T47D (cell line): ENCODE measurements around the gene KRTAP10-12.
A peak's percentile ranks its signal among the peaks of the same experiment; 100 is the strongest.

ENCODE experiments used
- DNase-seq, 2 experiments: peaks; one replicate each; pipeline versions ENCODE4 v3.0.0 to v3.0.0-alpha.2; 2011 to 2012; ENCODE audit warnings: low read depth in 1 of 2, low spot score in 1 of 2
- JUND ChIP-seq: IDR thresholded peaks from 2 replicates; pipeline ENCODE4 v1.6.1; 2012; ENCODE audit warnings: low read depth
- in situ Hi-C: cut with HindIII; loops from 2 replicates; pipeline ENCODE4 v1.10.0; 2016; ENCODE audit warnings: low sequenced_read_pairs, low pct_unique_long_range_greater_than_20kb

Gene KRTAP10-12

DNA sequence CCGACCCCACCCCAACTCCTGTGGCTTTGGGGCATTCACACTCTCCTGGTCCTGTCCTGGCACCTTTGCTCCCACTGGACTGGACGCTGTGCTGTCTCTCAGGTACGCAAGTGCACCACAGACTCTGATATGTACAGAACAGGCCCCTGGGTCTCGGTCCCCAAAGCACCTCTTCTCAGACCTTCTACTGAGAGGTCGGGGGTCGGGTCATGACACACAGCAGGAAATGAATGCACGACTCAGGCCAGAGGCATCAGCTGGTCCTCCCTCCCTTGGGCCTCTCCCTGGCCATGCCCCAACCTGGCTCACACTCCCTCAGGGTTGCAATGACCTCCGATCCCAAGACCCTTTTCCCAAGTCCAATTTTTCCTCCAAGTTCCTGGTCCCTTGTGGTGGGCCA lies 1.8 kb upstream of the KRTAP10-12 start:
- no peak for TF ChIP-seq JUND
- in situ Hi-C loops, result no loop called here
- no peak for DNase-seq

DNA sequence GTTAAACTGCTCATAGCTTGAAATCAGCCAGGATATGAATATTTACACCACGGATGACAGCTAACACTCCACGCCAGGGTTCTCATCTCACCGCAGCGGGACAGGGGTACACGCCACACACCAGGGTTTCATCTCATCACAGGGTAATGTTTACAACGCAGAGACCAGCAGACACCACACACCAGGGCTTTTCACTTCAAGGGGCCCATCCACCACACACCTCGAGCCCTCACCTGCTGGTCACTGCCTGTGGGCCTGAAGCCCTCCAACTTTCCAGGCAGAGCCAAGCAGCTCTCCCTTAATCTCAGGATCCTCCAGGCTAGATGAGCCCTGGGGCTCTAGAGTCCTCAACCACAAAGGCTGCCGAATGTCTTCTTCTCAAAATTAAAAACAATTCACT lies 1.3 kb upstream of the KRTAP10-12 start:
- DNase-seq, result no peak
- TF ChIP-seq JUND, result no peak
- in situ Hi-C loops, result no loop called here

GRCh38 chr21:44696572-44696971 lies 400 bp upstream of the KRTAP10-12 start:
- no peak for TF ChIP-seq JUND
- DNase-seq, result no peak
- in situ Hi-C loops, result no loop called here

- in situ Hi-C loops, result no loop called here
- no peak for TF ChIP-seq JUND
- no peak for DNase-seq
These were observed 1.1 kb downstream of the KRTAP10-12 start for GRCh38 chr21:44697811-44698734.

GRCh38 chr21:44699502-44700001 lies 2.6 kb downstream of the KRTAP10-12 start:
- DNase-seq, result no peak
- TF ChIP-seq JUND, result no peak
- in situ Hi-C loops, result no loop called here

DNA sequence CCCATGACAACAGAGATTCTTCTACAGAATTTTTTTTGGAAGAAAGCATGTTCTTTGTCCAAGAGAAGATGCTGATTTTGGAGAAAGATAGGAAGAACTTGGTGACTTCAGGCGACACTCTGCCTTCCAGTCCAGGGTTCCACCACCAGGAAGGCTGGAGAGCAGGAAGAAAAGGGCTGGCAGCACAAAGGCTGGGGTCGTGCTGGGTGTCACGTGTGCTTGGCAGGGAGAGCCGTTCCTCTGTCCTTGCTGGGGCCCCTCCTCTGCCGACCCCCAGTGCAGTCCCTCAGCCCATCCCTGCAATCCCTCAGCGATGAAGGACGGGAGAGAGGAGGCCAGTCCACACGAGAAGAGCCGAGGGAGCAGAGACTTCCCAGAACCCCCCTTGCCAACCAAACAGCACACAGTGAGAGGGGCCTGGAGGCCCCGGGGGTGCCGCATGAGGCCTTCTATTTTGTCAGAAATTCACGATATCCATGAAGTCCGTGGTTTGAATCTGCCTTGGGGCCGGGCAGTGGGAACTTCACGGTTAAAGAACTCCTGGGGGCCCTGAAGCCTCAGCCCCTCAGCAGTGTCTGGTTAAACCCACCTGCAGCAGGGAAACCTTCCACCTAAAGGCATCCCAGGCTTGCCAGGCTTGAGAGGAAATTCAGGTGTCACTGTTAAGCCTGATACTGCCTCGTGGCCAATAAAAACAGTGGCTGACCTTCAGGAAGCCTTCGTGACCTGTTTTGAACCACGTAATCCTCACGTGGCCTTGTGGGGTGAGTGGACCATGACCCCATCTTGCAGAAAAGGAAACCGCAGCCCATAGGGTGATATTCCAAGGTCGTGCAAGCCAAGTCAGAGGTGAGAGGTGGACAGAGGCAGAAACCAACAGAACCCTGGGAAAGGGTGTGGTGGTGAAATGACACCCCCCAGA lies 3.4 kb downstream of the KRTAP10-12 start:
- in situ Hi-C loops, result no loop called here
- DNase-seq, result no peak
- no peak for TF ChIP-seq JUND

DNA sequence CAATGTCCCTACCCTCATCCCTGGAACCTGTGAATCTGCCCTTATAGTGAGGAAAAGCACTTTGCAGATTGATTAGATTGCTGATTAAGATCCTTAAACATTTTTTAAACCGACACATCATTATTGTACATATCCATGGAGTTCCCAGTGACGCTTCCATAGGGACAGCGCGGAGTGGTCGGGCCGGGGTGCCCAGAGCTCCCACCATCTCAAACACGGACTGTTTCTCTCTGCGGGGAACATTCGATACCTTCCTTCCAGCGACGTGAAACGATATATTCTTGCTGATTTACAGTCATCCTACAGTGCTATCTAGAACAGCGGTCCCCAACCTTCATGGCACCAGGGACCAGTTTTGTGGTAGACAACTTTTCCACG lies 4.0 kb downstream of the KRTAP10-12 start:
- no peak for TF ChIP-seq JUND
- DNase-seq, result no peak

DNA sequence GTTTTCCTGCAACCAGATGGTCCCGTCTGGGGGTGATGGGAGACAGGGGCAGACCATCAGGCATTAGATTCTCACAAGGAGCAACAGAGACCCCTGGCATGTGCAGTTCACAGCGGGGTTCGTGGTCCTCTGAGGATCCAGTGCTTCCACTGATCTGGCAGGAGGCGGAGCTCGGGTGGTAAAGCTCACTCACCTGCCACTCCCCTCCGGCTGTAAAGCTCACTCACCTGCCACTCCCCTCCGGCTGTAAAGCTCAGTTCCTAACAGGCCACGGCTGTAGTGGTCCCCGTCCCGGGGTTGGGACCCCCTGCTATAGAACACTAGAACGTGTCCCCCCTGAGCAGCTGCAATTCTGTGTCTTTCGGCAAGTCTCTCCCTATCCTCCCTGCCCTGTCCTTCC lies 4.6 kb downstream of the KRTAP10-12 start:
- DNase-seq, result no peak
- no peak for TF ChIP-seq JUND
- in situ Hi-C loops, result no loop called here

More for the DNA sequence above, 4.0 kb downstream of the KRTAP10-12 start:
- in situ Hi-C loops, result no loop called here

DNA sequence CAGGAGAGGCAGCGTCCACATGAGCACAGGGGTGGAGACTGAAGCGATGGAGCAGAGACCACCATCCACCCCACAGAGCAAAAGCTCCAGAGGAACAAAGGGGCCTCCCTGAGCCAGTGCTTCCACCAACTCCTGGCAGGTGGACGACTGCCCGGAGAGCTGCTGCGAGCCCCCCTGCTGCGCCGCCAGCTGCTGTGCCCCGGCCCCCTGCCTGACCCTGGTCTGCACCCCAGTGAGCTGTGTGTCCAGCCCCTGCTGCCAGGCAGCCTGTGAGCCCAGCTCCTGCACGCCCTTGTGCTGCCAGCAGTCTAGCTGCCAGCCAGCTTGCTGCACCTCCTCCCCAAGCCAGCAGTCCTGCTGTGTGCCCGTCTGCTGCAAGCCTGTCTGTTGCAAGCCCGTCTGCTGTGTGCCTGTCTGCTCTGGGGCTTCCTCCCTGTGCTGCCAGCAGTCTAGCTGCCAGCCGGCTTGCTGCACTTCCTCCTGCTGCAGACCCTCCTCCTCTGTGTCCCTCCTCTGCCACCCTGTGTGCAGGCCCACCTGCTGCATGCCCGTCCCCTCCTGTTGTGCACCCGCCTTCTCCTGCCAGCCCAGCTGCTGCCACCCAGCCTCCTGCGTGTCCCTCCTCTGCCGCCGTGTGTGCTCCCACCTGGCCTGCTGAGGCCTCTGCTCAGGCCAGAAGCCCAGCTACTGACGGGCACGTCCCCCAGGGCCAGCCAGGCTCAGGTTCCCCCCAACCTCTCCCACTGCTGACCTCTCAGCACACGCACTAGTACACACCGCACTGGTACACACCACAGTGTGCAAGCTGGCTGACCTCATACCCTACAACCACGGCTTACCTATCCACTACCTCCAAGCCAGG lies 5.4 kb downstream of the KRTAP10-12 start:
- TF ChIP-seq JUND, result no peak
- in situ Hi-C loops, result no loop called here
- no peak for DNase-seq

- no peak for DNase-seq
- in situ Hi-C loops, result no loop called here
- TF ChIP-seq JUND, result no peak
These were observed 6.2 kb downstream of the KRTAP10-12 start for GRCh38 chr21:44702973-44703730.

- DNase-seq, result peak in 1 of 2 experiments; percentile 23
- TF ChIP-seq JUND, result no peak
- in situ Hi-C loops, result no loop called here
These were observed 7.0 kb downstream of the KRTAP10-12 start for GRCh38 chr21:44703731-44704635.
